Stimulated activated CD4-positive, alpha-beta T cell treated with anti-CD3 and anti-CD28 coated beads, Interleukin-4, amount 100 ng/mL, for 4 hours (primary cell): ENCODE results near the gene OPRL1.

ENCODE experiments used
- DNase-seq, 2 experiments: peaks; one replicate each; pipeline ENCODE4 v3.0.0-alpha.2; 2020

OPRL1 gene

GRCh38 chr20:64080013-64080812 lies at the start of gene OPRL1:
TSS of gene OPRL1 (plus strand) at chr20:64080082. CDS start at chr20:64092721, 12,639 bp downstream.
- peak in 1 of 2 experiments; percentile 50 for DNase-seq

- DNase-seq, result no peak
These were observed 49.3 kb upstream of the OPRL1 start for GRCh38 chr20:64030371-64031134.

GRCh38 chr20:64031822-64032314 lies 48.0 kb upstream of the OPRL1 start:
- DNase-seq, result no peak

- DNase-seq, result no peak
These were observed 46.9 kb upstream of the OPRL1 start for GRCh38 chr20:64032706-64033624.

GRCh38 chr20:64033981-64034493 lies 45.8 kb upstream of the OPRL1 start:
- DNase-seq, result no peak

GRCh38 chr20:64035066-64035932 lies 44.6 kb upstream of the OPRL1 start:
- no peak for DNase-seq

GRCh38 chr20:64035933-64036345 lies 43.9 kb upstream of the OPRL1 start, which contains the start of gene C20orf204:
TSS of gene C20orf204 (plus strand) at chr20:64036182. CDS start at chr20:64036324, 142 bp downstream.
- no peak for DNase-seq

- no peak for DNase-seq
These were observed 43.3 kb upstream of the OPRL1 start for GRCh38 chr20:64036346-64037198.

GRCh38 chr20:64037199-64037497 lies 42.7 kb upstream of the OPRL1 start:
- no peak for DNase-seq

GRCh38 chr20:64037498-64038213 lies 42.2 kb upstream of the OPRL1 start:
- DNase-seq, result no peak

- no peak for DNase-seq
These were observed 41.7 kb upstream of the OPRL1 start for GRCh38 chr20:64038224-64038564.

- peak; percentile 71 to 78 for DNase-seq
These were observed 41.2 kb upstream of the OPRL1 start for GRCh38 chr20:64038565-64039292.

- no peak for DNase-seq
These were observed 40.4 kb upstream of the OPRL1 start for GRCh38 chr20:64039293-64040160.

- no peak for DNase-seq
These were observed 39.4 kb upstream of the OPRL1 start for GRCh38 chr20:64040231-64041039.

- DNase-seq, result no peak
These were observed 38.7 kb upstream of the OPRL1 start for GRCh38 chr20:64041040-64041780.

- no peak for DNase-seq
These were observed 38.2 kb upstream of the OPRL1 start for GRCh38 chr20:64041781-64042053.
